Stimulated activated CD4-positive, alpha-beta T cell treated with anti-CD3 and anti-CD28 coated beads, Interleukin-15, amount 100 ng/mL, for 1 hour (primary cell): Measurements from ENCODE around the gene FBXW5.

Source experiments
- DNase-seq, 2 donors: peaks; one replicate each; pipeline ENCODE4 v3.0.0-alpha.2; 2020; ENCODE audit warnings: low read depth in 1 of 2, low spot score in 1 of 2

FBXW5 gene

GRCh38 chr9:136936645-136937170 is 7.8 kb downstream of the FBXW5 start:
- no peak for DNase-seq

- no peak for DNase-seq
Measured at GRCh38 chr9:136935651-136936050, 8.9 kb downstream of the FBXW5 start.

GRCh38 chr9:136934277-136934676 is 10.3 kb downstream of the FBXW5 start:
- no peak for DNase-seq

GRCh38 chr9:136931611-136932130 is 12.9 kb downstream of the FBXW5 start:
- DNase-seq: no peak

- DNase-seq: no peak
Measured at GRCh38 chr9:136930014-136930413, 14.5 kb downstream of the FBXW5 start.

GRCh38 chr9:136928591-136928990 is 15.9 kb downstream of the FBXW5 start:
- no peak for DNase-seq

GRCh38 chr9:136927343-136928271 is 16.9 kb downstream of the FBXW5 start:
- DNase-seq: no peak

- DNase-seq: no peak
Measured at GRCh38 chr9:136926749-136927148, 17.8 kb downstream of the FBXW5 start.

- no peak for DNase-seq
Measured at GRCh38 chr9:136926154-136926704, 18.3 kb downstream of the FBXW5 start.

- DNase-seq: no peak
Measured at GRCh38 chr9:136925414-136926153, 19.0 kb downstream of the FBXW5 start.

- DNase-seq: no peak
Measured at GRCh38 chr9:136923881-136924280, 20.7 kb downstream of the FBXW5 start.

- no peak for DNase-seq
Measured at GRCh38 chr9:136922540-136922939, 22.0 kb downstream of the FBXW5 start.

- DNase-seq: no peak
Measured at GRCh38 chr9:136921718-136922117, 22.8 kb downstream of the FBXW5 start.

GRCh38 chr9:136921307-136921706 is 23.2 kb downstream of the FBXW5 start:
- no peak for DNase-seq

- no peak for DNase-seq
Measured at GRCh38 chr9:136920734-136921231, 23.8 kb downstream of the FBXW5 start.

GRCh38 chr9:136920069-136920468 is 24.5 kb downstream of the FBXW5 start:
- no peak for DNase-seq

GRCh38 chr9:136917902-136918301 is 26.6 kb downstream of the FBXW5 start:
- no peak for DNase-seq

- DNase-seq: no peak
Measured at GRCh38 chr9:136916330-136917184, 28.0 kb downstream of the FBXW5 start.

GRCh38 chr9:136915632-136916329 is 28.8 kb downstream of the FBXW5 start:
- DNase-seq: no peak
